GM21528 (cell line): ENCODE results near the gene PGP.

ENCODE experiments used
- ATAC-seq: cut with Tn5 transposase; IDR thresholded peaks from one replicate; pipeline ENCODE4 v1.9.1; 2021; ENCODE audit warnings: mild to moderate bottlenecking, moderate library complexity; ENCODE audit not compliant: unreplicated experiment, low FRiP score

Gene PGP

GRCh38 chr16:2238150-2238837 is 23.7 kb upstream of the PGP start:
- ATAC-seq: no peak

- ATAC-seq: no peak
Measured at GRCh38 chr16:2237493-2238149, 23.0 kb upstream of the PGP start.

DNA sequence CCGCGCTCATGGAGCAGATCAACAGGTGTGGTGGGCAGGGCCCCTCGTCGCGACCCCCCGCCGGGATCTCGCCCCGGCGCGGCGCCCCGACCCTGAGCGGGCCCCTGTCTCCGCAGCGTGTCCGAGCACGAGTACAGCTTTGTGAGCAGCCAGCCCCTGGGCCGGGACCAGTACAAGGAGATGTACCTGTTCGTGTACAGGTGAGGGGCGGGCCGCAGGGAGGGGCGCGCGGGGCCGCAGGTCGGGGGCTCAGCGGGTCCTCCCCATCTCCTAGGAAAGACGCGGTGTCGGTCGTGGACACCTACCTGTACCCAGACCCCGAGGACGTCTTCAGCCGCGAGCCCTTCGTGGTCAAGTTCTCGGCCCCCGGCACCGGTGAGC is 22.5 kb upstream of the PGP start:
- no peak for ATAC-seq

DNA sequence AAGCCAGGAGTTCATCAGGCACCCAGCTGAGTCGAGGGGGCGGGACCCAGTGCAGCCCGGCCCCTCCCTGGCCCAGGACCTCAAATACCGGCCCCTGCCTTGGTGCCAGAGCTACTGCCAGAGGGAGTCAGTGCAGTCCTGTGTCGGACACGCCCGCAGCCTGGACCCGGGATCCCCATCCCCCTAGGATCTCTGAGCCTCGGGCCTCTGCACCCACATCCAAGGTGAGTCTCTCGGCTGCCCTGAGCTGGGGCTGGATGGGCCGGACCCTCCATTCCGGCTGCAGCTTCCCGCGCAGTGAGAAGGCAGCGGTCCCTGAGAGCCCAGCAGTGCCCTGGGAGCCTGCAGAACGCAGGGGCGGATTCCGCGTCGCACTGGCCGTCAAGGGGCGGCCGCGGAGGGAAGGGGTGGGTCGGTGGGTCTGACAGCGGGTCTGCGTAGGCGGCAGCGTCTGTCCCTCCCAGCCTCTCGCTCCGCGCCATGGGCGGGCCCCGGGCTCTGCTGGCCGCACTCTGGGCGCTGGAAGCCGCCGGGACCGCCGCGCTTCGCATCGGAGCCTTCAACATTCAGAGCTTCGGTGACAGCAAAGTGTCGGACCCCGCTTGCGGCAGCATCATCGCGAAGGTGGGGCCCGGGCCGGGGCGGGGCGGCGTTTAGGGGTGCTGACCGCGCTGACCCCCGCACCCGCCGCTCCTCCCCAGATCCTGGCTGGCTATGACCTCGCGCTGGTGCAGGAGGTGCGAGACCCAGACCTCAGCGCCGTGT is 21.9 kb upstream of the PGP start, which contains the start of gene DNASE1L2:
Gene DNASE1L2 (plus strand): TSS at position 108 of the 765 bp plus-strand sequence. CDS start 373 bp downstream, at position 481.
- ATAC-seq: no peak

DNA sequence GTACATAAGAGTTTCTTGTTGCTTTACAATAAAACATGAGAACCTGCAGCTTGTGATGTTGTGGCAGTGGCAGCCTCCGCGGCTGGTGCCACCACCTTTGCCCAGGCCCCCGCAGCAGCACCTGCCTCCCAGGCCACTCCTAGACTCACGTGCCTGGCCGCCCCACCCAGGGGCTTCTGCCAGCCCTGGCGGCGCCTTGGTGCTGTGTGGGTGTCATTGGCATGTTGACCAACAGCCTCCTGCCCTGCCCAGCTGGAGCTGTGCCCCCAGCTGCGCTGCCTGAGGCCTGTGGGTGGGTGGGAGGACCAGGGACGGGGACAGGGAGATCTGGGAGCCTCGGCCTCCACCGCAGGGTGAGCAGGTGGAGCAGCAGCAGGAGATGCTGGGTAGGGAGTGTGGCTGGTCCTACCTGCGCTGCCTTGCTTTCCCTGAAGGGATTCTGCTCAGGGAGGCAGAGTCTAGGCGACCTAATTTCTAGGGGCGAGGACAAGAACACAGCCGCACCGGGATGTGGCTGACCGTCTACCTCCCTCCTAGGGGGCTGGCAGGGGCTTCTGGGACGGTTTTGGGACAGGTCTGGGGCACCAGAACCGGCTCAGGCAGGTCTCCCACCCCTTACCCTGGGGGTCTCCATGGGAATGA is 21.2 kb upstream of the PGP start:
- no peak for ATAC-seq

GRCh38 chr16:2235234-2235651 is 20.6 kb upstream of the PGP start:
- no peak for ATAC-seq

- ATAC-seq: no peak
Measured at GRCh38 chr16:2234813-2235170, 20.2 kb upstream of the PGP start.

DNA sequence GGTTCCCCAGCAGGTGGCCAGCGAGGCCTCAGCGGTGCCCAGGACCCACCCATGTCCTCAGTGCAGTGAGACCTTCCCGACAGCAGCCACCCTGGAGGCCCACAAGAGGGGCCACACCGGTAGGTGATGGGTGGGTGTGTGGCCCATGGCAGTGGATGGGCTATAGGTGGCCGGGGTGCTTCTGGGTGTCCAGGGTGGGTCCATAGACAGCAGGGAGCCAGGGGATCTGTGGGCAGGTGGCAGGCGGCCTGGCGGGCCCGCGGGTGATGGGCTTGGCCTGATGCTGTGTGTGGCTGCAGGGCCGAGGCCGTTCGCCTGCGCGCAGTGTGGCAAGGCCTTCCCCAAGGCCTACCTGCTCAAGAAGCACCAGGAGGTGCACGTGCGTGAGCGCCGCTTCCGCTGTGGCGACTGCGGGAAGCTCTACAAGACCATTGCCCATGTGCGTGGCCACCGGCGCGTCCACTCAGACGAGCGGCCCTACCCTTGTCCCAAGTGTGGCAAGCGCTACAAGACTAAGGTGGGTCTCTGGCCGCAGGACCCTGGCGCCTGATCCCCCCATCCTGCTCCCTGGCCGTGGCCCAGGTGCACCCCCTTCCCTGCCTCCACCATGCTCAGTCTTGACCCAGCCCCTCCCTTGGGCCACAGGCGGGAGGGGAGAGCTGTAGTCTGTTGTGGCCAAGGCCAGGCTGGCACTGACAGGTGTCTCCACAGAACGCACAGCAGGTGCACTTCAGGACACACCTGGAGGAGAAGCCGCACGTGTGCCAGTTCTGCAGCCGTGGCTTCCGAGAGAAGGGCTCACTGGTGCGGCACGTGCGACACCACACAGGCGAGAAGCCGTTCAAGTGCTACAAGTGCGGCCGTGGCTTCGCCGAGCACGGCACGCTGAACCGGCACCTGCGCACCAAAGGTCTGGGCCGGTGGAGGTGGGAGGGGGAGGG is 19.5 kb upstream of the PGP start:
- no peak for ATAC-seq

- no peak for ATAC-seq
Measured at GRCh38 chr16:2233046-2233775, 18.6 kb upstream of the PGP start.

GRCh38 chr16:2232094-2232990 is 17.7 kb upstream of the PGP start:
- no peak for ATAC-seq

GRCh38 chr16:2231016-2231931 is 16.6 kb upstream of the PGP start:
- ATAC-seq: no peak

DNA sequence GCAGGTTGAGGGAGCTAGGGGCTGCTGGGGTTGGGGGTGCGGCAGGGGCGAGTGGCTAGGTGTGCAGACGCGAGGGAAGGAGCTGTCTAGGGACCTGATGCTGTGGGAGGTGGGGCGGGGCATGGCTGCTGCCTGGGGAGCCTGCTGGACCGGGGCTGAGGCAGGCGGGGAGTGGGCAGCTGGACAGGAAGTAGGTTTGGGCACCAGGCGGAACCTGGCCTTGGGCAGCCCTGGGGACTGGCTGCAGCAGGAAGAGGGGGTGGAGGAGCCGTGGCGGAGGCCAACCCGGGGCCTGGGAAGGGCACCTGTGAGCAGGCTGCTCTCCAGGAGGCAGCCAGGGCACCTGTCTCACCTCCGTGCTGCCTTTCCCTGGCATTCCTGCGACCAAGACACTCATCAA is 15.7 kb upstream of the PGP start:
- ATAC-seq: no peak

GRCh38 chr16:2229632-2230250 is 15.1 kb upstream of the PGP start:
- no peak for ATAC-seq

DNA sequence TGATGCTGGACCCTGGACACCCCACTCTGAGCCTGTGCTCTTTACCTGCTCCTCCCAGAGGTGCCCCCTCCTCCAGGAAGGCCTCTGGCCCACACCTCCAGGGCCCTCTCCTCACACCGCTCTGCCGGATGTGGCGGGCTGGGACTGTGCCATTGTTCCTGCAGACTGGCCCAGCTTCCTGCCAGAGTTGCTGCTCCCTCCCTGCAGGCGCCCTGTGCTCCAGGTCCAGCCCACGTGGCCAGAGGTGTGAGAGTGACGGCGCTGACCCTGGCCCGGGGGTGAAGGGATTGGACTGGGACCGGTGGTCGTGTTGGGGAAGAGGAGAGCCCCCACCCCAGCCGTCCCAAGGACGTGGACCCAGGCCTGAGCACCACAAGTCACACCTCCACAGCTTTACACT is 14.5 kb upstream of the PGP start:
- ATAC-seq: no peak

GRCh38 chr16:2228161-2228824 is 13.7 kb upstream of the PGP start:
- no peak for ATAC-seq

DNA sequence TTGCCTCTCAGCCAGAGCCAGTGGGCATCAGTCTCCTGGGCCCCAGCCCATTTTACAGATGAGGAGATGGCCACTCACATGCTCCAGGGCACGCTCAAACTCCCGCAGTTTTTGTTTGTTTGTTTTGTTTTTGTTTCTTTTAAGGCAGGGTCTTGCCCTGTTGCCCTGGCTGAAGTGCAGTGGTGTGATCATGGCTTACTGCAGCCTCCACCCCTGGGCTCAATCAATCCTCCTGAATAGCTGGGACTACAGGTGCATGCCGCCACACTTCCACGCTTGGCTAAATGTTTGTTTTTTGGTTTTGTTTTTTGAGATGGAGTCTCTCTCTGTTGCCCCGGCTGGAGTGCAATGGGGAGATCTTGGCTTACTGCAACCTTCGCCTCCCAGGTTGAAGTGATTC is 12.3 kb upstream of the PGP start:
- ATAC-seq: no peak
